Sigmoid colon (tissue), 7 donors: Measurements from ENCODE around the gene STX1B. TPM values are rescaled to one million over a fixed set of nuclear protein-coding genes. Genes with fewer than 3 reads are reported as not detected.

Experiments
- DNase-seq: peaks from one replicate; pipeline ENCODE4 v3.0.0-alpha.2; 2019
- H3K27ac ChIP-seq, 4 donors: fragments of 200-600 bp; sonication (generic); one replicate each; pipeline ENCODE4 v1.5.1; 2016 to 2019; ENCODE audit warnings: mild to moderate bottlenecking in 1 of 4
- H3K27me3 ChIP-seq, 3 donors: fragments of 200-600 bp; sonication (generic); one replicate each; pipeline ENCODE4 v1.5.1; 2019; ENCODE audit warnings: mild to moderate bottlenecking in 1 of 3
- H3K36me3 ChIP-seq, 4 donors: fragments of 200-600 bp; sonication (generic); one replicate each; pipeline ENCODE4 v1.5.1; 2016 to 2019
- H3K4me1 ChIP-seq, 4 donors: fragments of 200-600 bp; sonication (generic); one replicate each; pipeline ENCODE4 v1.5.1; 2017 to 2019
- H3K4me3 ChIP-seq, 4 donors: fragments of 200-600 bp; sonication (generic); one replicate each; pipeline ENCODE4 v1.5.1; 2017 to 2019; ENCODE audit warnings: mild to moderate bottlenecking in 2 of 4, moderate library complexity in 1 of 4
- H3K9me3 ChIP-seq, 4 donors: fragments of 200-600 bp in 3 of 4; sonication (generic) in 3 of 4; one replicate each; pipeline versions ENCODE4 v1.5.1 to v1.6.1; 2013 to 2019
- EP300 ChIP-seq, 4 donors: sonication (generic); formaldehyde crosslinking; IDR thresholded peaks; one replicate each; pipeline ENCODE4 v1.6.1; 2017; ENCODE audit warnings: antibody characterized with exemption in 4 of 4
- POLR2A ChIP-seq, 2 donors: fragments of 450-650 bp; IDR thresholded peaks; one replicate each; pipeline ENCODE4 v1.6.1; 2016; ENCODE audit warnings: antibody characterized with exemption in 2 of 2, mild to moderate bottlenecking in 2 of 2, moderate library complexity in 2 of 2
- POLR2AphosphoS5 ChIP-seq, 4 donors: sonication (generic); formaldehyde crosslinking; IDR thresholded peaks; one replicate each; pipeline ENCODE4 v1.6.1; 2017; ENCODE audit warnings: antibody characterized with exemption in 4 of 4
- WGBS, 2 donors: extraction: QIAGEN DNeasy Blood & Tissue Kit; methylation state at CpG; one replicate each; pipeline ENCODE4 v1.1.7; 2013; 5-methylcytosine and 5-hydroxymethylcytosine counted together
- intact Hi-C: fragments of 100-400 bp; cut with DNase I; formaldehyde crosslinking; loops from one replicate; pipeline ENCODE4 v1.15.1; 2023
- polyA plus RNA-seq, 3 donors: library from polyadenylated mRNA; stranded (reverse); fragments of 200-250 nt; gene quantifications; one replicate each; pipeline ENCODE4 v1.2.3, GENCODE V29; 2013
- total RNA-seq, 4 donors: library from RNA; depleted of rRNA; stranded (reverse); fragments of >200 nt; gene quantifications; one replicate each; pipeline ENCODE4 v1.1.0, GENCODE V29; 2016
- TF ChIP-seq, protein P1 (sequence below), 4 experiments: fragments of 450-650 bp in 3 of 4; fragments of 200-600 bp in 1 of 4; IDR thresholded peaks; one replicate each; pipeline ENCODE4 v1.5.1; 2016 to 2019; ENCODE audit warnings: antibody characterized with exemption in 4 of 4, mild to moderate bottlenecking in 3 of 4, moderate library complexity in 2 of 4
- donor health status: healthy with polysubstance abuse.
- donor health status: Bipolar disorder and iron deficiency.
- donor health status: healthy.

STX1B gene
- total and polyA plus RNA-seq, 7 donors: 0.60 to 4.4 (median 1.1) TPM; not detected in 1

DNA sequence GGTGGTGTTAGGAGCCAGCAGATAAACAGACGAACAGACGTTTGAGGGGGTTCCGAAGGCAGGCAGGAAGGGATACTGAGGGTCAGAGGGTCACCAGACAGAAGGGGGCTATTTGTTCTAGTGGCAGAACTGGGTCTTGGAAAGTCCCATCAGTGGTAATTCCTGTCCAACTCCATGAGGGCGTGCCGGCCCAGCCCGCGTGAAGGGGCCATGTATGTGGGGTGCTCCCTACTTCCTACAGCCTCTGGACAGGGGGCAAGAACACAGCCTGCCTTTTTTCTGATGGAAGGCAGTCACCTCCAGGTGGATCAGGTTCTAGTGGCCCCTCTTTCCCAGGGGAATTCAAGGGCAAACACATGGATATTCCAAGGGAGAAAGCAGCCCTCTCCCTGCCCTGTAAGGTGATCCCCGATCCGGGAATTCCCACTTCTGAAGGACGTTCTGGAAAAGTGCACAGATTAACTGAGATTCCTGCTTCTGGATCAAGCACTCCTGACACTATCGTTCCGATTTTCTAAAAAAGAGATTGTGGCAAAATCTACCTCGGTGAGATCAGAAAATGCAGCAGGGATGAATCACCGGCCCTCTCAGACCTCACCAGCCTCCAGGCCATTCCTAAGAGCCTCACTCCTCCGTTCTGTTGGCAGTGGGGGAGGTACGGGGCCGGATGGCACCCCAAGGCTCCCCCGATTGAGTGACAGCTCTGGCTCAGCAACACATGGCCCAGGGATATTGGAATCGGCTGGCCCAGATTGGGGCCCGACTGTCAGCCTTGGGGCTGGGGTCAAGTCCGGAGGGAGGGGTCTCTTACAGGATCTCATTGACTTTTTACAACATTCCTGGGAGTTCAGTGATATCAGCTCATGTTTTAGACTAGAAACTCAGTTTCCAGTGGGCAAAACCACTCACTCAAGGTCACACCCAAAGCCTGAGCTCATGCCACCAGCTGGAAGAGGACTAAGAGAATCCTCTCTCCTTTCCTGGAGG is 12.4 kb downstream of the STX1B start:
- intact Hi-C loops: loop anchor here (1.0 to 5.0 kb wide), 3 partner anchors 34 to 144 kb away; partner anchors contain the start of genes ZNF646 and ZNF668
- Histone ChIP-seq H3K27ac (peak overlapping the region; percentile 81 to 87 (median 87)), H3K4me1 (peaks cover 0 to 19% (median 13%) of the 10 kb centered on the region in 4 donors), H3K27me3 (no peaks in the 10 kb centered on the region), H3K36me3 (no peaks in the 10 kb centered on the region), H3K9me3 (no peaks in the 10 kb centered on the region), H3K4me3 (peak overlapping the region; percentile 49 to 66 (median 59))
- WGBS, 2 donors: 58 to 73% methylated on average over 21 of the region's 21 CpGs
- no peak for DNase-seq
- no peak for TF ChIP-seq POLR2AphosphoS5 (IDR thresholded peaks at IDR 0.05)

DNA sequence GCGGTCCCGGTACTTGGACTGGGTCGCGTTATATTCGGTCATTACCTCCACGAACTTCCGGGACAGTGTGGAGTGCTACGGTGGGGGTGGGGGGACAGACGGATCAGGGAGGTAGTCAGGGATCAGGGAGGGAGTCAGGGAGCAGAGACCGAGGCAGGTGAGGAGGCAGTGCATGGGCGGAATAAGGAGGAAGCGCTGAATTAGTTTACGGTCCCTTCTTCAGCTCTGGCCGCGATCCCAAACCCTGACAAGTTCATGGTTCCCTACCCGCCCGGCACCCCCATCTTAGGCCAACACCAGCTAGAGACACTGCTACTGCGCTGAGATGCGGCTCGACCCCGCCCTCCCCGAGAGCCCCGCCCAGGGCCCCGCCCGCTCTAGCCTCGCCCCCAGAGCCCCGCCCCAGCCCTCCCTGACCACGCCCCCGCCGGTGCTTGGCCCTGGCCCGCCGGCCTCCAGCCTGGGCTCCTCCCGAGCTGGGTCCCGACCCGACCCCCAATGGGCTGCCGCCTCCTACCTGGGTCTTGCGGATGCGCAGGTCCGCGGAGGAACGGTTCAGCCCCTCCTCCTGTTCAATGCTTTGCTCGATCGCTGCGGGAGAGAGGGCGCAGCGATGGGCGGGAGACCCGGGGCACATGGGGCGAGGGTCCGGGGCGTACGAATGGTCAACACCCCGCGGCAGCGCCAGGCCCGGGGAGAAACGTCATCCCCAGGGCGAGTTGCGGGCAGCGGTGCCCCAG is 13.3 kb downstream of the STX1B start:
- H3K36me3 ChIP-seq: no peaks in the 10 kb centered on the region
- H3K4me3 ChIP-seq: peak overlapping the region; percentile 49 to 66 (median 59)
- no peaks in the 10 kb centered on the region for H3K9me3 ChIP-seq
- intact Hi-C loops: loop anchor here (1.0 to 5.0 kb wide), 3 partner anchors 35 to 145 kb away; partner anchors contain the start of genes ZNF646 and ZNF668
- H3K27ac ChIP-seq: peak overlapping the region; percentile 81 to 87 (median 87)
- DNase-seq: peak; percentile 95
- peak in 1 of 2 donors; percentile 33 for TF ChIP-seq POLR2A (IDR thresholded peaks at IDR 0.05)
- TF ChIP-seq, protein P1, sequence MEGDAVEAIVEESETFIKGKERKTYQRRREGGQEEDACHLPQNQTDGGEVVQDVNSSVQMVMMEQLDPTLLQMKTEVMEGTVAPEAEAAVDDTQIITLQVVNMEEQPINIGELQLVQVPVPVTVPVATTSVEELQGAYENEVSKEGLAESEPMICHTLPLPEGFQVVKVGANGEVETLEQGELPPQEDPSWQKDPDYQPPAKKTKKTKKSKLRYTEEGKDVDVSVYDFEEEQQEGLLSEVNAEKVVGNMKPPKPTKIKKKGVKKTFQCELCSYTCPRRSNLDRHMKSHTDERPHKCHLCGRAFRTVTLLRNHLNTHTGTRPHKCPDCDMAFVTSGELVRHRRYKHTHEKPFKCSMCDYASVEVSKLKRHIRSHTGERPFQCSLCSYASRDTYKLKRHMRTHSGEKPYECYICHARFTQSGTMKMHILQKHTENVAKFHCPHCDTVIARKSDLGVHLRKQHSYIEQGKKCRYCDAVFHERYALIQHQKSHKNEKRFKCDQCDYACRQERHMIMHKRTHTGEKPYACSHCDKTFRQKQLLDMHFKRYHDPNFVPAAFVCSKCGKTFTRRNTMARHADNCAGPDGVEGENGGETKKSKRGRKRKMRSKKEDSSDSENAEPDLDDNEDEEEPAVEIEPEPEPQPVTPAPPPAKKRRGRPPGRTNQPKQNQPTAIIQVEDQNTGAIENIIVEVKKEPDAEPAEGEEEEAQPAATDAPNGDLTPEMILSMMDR (IDR thresholded peaks at IDR 0.05): no peak
- TF ChIP-seq POLR2AphosphoS5 (IDR thresholded peaks at IDR 0.05): peak; percentile 80 to 87 (median 82)
- TF ChIP-seq EP300 (IDR thresholded peaks at IDR 0.05): no peak
- WGBS, 2 donors: 2 to 3% methylated on average over 60 of the region's 60 CpGs
- H3K4me1 ChIP-seq: peaks cover 0 to 19% (median 13%) of the 10 kb centered on the region in 4 donors
- no peaks in the 10 kb centered on the region for H3K27me3 ChIP-seq

DNA sequence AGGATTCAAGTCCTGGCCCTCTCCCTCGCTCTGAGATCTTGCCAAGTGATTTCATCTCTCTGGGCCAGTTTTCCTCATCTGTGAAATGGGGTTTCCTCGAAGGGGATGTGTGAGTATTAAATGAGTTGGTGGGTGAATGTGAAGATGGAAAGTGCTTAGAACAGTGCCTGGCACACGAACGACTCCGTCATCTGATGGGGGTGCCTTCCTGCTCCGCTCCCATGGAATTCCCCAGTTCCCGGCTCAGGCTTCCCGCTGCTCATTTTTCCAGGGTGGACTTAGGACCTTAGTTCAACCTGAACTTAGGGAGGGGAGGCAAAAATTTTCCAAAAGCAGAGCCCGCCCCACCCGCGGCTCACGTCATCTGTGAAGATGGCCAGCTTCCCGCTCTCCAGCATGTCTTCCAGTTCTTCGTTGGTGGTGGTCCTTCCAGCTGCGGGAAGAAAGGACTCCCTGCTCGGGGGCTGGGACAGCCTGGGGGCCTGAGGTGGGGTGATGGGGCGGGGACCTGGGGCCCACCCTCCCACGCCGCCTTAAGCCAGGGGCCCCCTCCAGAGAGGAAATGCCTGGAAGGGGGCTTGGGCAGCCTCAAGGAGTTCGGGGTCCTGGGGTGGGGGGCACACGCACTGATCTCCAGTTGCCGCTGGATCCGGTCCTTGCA is 14.0 kb downstream of the STX1B start:
- TF ChIP-seq EP300 (IDR thresholded peaks at IDR 0.05) (no peak), POLR2A (IDR thresholded peaks at IDR 0.05) (no peak), POLR2AphosphoS5 (IDR thresholded peaks at IDR 0.05) (no peak)
- TF ChIP-seq, protein P1 (IDR thresholded peaks at IDR 0.05): no peak

DNA sequence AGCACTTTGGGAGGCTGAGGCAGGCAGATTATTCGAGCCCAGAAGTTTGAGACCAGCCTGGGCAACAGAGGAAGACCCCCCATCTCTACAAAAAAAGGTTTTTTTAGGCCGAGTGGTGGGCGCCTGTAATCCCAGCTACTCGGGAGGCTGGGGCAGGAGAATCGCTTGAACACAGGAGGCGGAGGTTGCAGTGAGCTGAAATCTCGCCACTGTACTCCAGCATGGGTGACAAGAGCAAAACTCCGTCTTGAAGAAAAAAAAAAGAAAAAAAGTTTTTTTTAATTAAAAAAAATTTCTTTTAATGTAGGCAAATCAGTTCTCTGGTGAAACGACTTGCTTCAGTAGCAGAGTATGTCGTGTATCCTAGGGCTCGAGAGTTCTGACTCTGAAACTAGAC is 14.5 kb downstream of the STX1B start:
- Histone ChIP-seq H3K27me3 (no peaks in the 10 kb centered on the region), H3K4me3 (peak overlapping the region in 3 of 4 donors; percentile 53 to 66 (median 65)), H3K36me3 (no peaks in the 10 kb centered on the region), H3K4me1 (peaks cover 0 to 19% (median 13%) of the 10 kb centered on the region in 4 donors), H3K27ac (peak overlapping the region; percentile 81 to 87 (median 87)), H3K9me3 (no peaks in the 10 kb centered on the region)
- intact Hi-C loops: loop anchor here (2.0 to 5.0 kb wide), 2 partner anchors 79 to 146 kb away; partner anchors contain the start of genes ZNF646 and ZNF668
- TF ChIP-seq EP300 (IDR thresholded peaks at IDR 0.05) (no peak), POLR2A (IDR thresholded peaks at IDR 0.05) (no peak), POLR2AphosphoS5 (IDR thresholded peaks at IDR 0.05) (no peak)
- TF ChIP-seq, protein P1 (IDR thresholded peaks at IDR 0.05): no peak
- DNase-seq: no peak
- WGBS, 2 donors: 65 to 81% methylated on average over 11 of the region's 11 CpGs

More for the DNA sequence above, 14.0 kb downstream of the STX1B start:
- Histone ChIP-seq H3K27ac (peak overlapping the region; percentile 81 to 87 (median 87)), H3K4me3 (peak overlapping the region; percentile 49 to 66 (median 59)), H3K9me3 (no peaks in the 10 kb centered on the region), H3K27me3 (no peaks in the 10 kb centered on the region), H3K36me3 (no peaks in the 10 kb centered on the region), H3K4me1 (peaks cover 0 to 19% (median 13%) of the 10 kb centered on the region in 4 donors)
- DNase-seq: no peak
- 8 to 32% methylated on average over 23 of the region's 23 CpGs for WGBS, 2 donors
- intact Hi-C loops: loop anchor here (2.0 to 5.0 kb wide), 2 partner anchors 78 to 146 kb away; partner anchors contain the start of genes ZNF646 and ZNF668
